GM21529 (cell line): ENCODE results near the gene CACNA1D.
"Not testable (repeated sequence)": the region's sequence is repeated elsewhere in the genome, so short reads cannot be mapped to it uniquely, and the experiment has no call there.

Experiments used
- ATAC-seq: cut with Tn5 transposase; IDR thresholded peaks from one replicate; pipeline ENCODE4 v1.9.1; 2021; ENCODE audit not compliant: unreplicated experiment

The CACNA1D gene

DNA sequence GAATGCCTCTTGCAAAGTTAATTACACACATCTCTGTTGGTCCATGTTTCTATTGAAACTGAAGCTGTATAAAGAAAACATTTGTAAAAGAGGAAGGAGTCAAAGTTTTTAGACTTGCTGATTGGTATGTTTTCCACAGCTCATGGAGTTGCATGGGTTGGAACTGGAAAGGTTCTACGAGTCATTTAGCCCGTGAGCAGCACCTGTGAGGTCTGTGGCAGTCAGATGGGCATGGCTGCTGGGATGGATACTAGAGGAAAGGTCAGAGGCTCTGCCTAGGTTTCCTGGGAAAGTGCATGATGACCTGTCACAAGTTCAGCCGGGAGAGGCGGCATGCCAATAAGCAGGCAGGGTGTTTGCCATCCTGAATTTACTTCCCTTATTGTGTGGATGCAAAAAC lies 155.4 kb downstream of the CACNA1D start:
- ATAC-seq = no peak

DNA sequence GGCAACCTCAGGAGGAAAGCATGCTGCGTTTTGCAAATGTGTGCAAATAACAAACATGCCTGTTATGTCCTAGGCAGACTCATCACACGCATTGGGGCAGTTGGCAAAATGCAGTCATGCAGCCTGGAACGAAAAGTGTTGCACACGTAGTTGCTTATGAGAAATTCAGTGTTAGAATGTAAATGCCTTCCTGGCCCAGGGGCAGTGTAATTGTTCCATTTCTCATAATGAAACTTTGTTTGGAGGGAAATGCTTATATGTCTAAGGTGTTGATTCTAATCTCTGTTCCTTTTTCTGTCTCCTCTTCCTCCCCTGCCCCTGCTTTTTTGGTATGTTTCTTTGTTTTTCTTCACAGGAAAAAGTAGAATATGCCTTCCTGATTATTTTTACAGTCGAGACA lies 156.0 kb downstream of the CACNA1D start:
- peak; percentile 86 for ATAC-seq

DNA sequence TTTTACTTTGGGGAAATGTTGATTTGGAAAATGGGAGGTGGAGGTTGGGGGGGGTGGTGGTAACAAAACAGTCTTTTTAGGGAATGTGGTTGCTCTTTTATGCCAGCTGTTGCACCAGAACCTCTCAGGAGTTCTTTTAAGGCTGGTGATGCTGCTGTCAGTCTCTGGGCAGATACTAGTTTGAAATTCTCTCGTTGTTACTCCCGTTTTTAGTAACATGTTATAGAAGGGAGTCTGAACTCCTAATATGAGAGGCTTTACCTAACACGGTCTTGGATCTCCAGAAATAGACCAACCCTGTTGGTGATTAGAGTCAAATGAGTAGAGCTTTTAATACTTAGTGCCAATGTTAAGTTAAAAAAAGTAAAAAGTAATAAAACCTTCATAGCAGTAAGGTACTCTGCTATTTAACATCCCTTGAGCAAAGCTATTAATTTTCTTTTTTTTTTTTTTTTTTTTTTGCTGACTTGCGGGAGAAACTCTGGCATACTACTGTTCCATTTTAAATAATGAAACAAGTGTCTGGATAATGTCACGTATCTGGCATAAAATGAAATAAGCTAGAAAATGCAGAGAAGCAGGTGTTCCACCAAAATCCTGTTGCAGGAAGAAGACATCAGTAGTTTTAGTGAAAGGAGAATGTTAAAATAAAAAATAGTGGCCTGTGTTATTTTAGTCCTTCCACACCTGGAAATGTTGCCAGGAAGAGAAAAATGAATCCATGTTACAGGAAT lies 156.7 kb downstream of the CACNA1D start:
- ATAC-seq = no peak

DNA sequence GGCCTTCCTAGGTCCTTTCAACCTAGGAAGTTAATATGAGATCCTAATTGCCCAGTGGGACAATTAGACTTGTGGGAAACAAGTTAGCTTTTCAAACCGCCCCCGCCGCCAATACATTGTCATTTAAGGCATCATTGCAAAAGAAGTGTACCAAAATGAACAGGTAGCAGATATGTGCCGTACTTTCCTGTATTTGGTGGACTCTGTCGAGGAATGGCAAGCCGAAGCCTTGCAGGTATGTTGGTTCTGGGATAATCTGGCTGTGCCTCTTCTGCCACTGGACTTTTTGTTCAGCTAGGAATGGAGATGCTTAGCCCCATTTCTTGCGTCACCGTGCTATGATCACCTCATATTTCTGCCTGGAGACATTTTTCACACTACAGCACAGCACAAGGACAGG lies 157.5 kb downstream of the CACNA1D start:
- no peak for ATAC-seq

- no peak for ATAC-seq
Measured at GRCh38 chr3:53657651-53658050, 163.2 kb downstream of the CACNA1D start.

DNA sequence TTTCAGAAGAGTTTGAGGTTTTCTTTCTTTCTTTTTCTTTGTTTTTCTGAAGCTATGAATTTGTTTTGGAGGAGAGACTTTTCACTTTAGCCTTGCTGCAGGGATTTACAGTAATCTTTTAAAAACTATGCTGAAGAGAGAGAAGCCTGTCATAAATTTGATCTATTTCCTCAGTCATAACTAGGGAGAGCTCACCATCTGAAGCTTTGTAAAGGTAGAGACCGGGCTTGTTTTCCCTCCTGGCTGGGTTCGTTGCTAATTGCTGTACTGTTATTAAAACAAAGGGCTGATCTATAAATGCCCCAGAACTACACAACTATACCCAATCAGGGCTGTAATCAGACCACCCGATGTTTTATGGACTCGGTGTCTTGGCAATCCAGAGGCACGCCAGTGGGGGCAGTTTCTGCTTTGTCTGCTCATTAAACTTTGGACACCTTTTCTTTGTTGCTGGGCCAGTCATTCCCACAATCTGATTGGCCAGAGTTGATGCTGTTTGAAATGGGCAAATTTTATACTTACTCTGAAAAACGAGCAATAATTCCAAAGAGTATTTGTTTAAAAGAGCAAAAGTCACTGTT lies 164.3 kb downstream of the CACNA1D start:
- no peak for ATAC-seq

DNA sequence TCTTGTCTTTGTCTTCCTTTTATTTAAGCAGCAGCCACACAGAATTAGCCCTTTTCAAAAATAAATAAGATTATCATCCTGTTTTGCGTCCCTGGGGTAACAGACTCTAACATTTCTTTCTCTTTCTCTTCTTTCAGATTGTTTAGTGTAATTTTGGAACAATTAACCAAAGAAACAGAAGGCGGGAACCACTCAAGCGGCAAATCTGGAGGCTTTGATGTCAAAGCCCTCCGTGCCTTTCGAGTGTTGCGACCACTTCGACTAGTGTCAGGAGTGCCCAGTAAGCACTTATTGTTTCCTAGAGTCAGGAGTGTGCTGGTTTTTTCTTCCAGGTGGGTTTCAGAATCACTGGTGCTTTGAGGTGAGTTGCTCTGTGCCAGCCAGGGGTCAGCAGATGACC lies 165.6 kb downstream of the CACNA1D start:
- no peak for ATAC-seq

DNA sequence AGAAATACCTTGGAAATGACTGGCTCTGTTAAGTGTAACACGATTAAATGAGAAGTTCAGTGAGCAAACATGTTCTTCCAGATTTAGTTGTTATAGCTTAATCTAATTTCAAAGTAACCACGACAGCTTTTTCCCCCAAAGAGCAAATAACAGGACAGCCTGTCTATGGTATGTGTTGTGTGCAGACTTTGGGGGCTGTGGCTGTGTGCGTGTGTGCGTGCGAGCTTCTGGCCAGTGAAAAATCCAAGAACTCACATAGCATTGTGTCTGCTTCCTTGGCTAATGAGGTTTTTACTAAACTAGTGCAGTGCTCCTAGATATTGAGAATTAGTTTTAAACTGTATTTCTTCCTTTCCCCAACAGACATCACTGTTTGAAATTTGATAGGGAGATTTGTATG lies 167.1 kb downstream of the CACNA1D start:
- no peak for ATAC-seq

GRCh38 chr3:53664812-53665211 lies 170.4 kb downstream of the CACNA1D start:
- ATAC-seq = not testable (repeated sequence)

DNA sequence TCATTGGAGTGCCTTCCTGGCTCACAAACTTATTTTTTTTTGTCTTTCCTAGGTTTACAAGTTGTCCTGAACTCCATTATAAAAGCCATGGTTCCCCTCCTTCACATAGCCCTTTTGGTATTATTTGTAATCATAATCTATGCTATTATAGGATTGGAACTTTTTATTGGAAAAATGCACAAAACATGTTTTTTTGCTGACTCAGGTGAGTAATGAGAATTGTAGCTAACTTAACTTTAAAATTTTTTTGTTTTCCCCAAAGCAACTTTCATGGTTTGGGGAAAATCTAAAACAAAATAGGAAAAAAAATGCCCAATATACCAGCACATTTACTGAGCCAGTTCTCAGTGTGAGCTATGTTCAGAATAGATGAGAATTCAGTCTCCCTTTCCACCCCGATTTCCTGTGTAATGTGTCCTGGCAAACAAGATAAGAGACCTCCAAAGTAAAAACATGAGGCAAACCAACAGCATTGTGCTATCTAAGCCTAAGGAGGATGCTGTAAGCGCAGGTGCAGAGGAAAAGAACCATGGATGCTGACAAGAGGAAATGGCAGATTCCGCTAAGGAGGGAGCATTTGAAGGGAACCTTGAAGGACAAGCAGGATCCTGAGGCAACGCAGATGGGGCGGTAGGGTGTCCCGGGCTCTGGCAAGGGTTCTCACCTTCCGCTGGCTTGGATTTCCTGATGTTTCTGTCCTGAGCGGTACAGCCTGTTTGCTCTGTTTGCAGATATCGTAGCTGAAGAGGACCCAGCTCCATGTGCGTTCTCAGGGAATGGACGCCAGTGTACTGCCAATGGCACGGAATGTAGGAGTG lies 171.4 kb downstream of the CACNA1D start:
- ATAC-seq = no peak

GRCh38 chr3:53668872-53669271 lies 174.5 kb downstream of the CACNA1D start:
- ATAC-seq = no peak

DNA sequence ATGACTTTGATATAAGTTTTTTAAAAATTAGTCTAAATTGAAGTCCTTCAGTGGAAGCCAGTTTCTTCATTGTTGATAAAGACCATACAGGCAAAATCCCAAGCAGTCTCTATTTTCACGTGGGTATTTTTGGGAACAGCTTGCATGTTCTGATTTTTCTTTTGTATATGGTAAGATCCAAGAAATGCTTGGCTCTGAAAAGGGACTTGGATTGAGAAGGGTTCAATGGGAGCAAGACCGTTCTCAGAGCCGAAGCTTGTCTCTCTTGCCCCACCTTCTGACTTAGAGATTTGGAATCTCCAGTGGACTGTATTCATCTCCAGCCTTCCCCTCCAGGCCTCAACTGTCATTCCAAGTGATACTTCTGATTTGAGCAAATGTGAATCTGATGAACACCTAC lies 176.3 kb downstream of the CACNA1D start:
- ATAC-seq = no peak

- ATAC-seq = no peak
Measured at GRCh38 chr3:53671192-53671960, 177.0 kb downstream of the CACNA1D start.

DNA sequence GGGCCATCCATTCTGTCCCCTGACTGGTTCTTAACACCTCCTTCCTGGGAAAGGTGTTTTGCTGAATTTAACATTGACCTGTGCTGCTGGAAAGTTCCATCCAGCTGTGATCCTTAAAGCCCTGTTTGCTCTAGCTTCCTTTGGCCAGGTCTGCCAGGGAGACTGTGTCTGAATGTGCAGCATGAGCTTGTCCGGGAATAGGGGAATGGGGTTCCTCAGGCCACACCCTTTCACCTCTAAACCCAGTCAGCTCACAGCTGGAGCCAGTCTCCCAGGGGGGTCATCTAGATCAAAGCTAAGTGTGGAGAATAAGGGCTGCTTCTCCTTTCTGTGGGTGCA lies 177.5 kb downstream of the CACNA1D start:
- ATAC-seq = no peak

GRCh38 chr3:53672981-53673380 lies 178.6 kb downstream of the CACNA1D start:
- no peak for ATAC-seq

DNA sequence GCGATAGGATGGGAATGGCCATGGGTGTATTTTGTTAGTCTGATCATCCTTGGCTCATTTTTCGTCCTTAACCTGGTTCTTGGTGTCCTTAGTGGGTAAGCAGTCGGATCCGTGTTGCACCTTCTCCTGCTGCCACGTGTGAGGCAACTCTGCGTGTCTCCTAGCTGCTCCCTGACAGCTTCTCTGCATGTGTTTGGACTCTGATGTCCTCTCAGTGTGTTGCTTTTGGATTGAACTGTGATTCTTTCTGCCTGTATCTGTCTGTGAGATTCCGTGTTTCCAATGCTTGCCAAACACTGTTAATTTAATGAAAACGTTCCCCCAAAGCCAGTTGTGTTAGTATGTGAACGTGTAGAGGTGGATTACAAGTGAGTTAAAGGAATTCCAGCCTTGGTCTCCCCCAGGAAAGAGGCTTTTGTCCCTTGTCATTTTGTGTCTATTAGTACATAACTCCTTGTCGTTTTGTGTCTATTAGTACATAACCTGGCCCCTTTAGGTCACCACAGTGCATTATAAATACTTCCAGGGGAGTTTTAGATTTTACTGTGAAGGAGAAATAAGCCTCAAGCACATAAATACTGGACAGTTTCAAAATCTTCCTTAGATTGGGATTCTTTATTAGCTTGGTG lies 179.4 kb downstream of the CACNA1D start:
- no peak for ATAC-seq

DNA sequence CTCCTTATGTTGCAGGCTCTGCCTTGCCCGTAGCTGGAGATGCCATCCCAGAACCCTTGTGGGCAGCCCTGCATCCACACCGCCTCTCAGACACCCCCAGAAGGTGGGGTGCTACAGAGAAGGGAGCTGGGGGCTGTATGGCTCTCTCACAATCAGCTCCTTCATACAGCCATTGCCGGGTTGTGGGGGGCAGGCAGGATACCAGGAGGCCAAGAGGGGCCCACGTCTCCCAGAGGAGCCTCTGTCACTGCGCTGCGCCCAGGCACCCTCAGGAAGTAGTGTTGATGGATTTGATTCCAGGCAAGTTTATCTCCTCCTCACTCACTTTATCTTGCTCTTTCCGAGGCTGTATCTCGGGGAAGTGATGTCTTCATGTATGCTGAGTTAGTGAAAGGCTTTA lies 180.2 kb downstream of the CACNA1D start:
- ATAC-seq = no peak

- no peak for ATAC-seq
Measured at GRCh38 chr3:53675022-53675697, 180.7 kb downstream of the CACNA1D start.

DNA sequence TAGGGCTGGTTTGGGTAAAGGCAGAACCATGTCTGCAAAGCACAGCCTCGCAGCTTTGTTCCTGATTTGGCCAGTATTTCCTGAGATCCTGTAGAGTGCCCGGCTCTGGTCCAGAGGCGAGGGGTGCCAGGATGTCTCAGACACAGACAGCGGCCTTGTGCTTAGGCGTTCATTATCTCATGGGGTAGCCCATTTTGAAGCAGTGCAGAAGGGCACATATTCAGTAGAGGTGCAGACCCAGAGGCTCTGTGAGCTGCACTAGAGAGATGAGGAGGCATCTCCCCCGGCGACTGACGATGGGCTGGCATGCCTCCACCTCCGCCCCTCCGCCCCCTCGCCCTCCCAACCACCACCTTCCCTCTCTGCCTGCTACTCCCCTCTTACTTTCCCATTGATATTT lies 181.5 kb downstream of the CACNA1D start:
- ATAC-seq = no peak

- no peak for ATAC-seq
Measured at GRCh38 chr3:53677413-53677812, 183.0 kb downstream of the CACNA1D start.
